Neural cell (in vitro differentiated cells): ENCODE measurements around the gene CCDC80.

Experiments
- CTCF ChIP-seq: fragments of 450-650 bp; IDR thresholded peaks from 2 replicates; pipeline ENCODE4 v1.5.1; 2014; ENCODE audit warnings: antibody characterized with exemption, mild to moderate bottlenecking, moderate library complexity; ENCODE audit not compliant: poor library complexity, severe bottlenecking
- EP300 ChIP-seq: fragments of 450-650 bp; conservative IDR thresholded peaks from 2 replicates; pipeline ENCODE4 v1.6.1; 2014; ENCODE audit warnings: antibody characterized with exemption, mild to moderate bottlenecking, moderate library complexity; ENCODE audit not compliant: poor library complexity, severe bottlenecking
- EZH2 ChIP-seq: fragments of 200-600, 300-800 bp; shearing (Covaris generic), sonication (generic); IDR thresholded peaks from 2 replicates; pipeline ENCODE4 v1.6.1; 2014; ENCODE audit warnings: antibody characterized with exemption, low read length, borderline replicate concordance, mild to moderate bottlenecking; ENCODE audit not compliant: insufficient read depth, poor library complexity, severe bottlenecking
- POLR2AphosphoS5 ChIP-seq: IDR thresholded peaks from 2 replicates; pipeline ENCODE4 v1.6.1; 2012
- RAD21 ChIP-seq: fragments of 450-650 bp; conservative IDR thresholded peaks from 2 replicates; pipeline ENCODE4 v1.6.1; 2014; ENCODE audit warnings: antibody characterized with exemption, mild to moderate bottlenecking, moderate library complexity
- REST ChIP-seq: IDR thresholded peaks from 2 replicates; pipeline ENCODE4 v1.6.1; 2012; ENCODE audit warnings: borderline replicate concordance
- SMC3 ChIP-seq: fragments of 450-650 bp; conservative IDR thresholded peaks from 2 replicates; pipeline ENCODE4 v1.6.1; 2014; ENCODE audit warnings: antibody characterized with exemption, mild to moderate bottlenecking, moderate library complexity; ENCODE audit not compliant: poor library complexity
- TAF1 ChIP-seq: IDR thresholded peaks from 2 replicates; pipeline ENCODE4 v1.6.1; 2012; ENCODE audit warnings: low read depth

GRCh38 chr3:112676659-112677234 is 35.8 kb upstream of the CCDC80 start:
- no peak for TF ChIP-seq EP300
- TF ChIP-seq EZH2: no peak
- TF ChIP-seq CTCF: no peak
- no peak for TF ChIP-seq RAD21
- no peak for TF ChIP-seq SMC3
- TF ChIP-seq TAF1: no peak
- TF ChIP-seq REST: no peak
- no peak for TF ChIP-seq POLR2AphosphoS5
